BLaER1 treated with 17β-estradiol and CSF1 and Interleukin-3, amounts not matched to agents 10 nM and 100 nM (cell line): ENCODE measurements around the gene NCF4.

Source experiments
- H3K27ac ChIP-seq, 11 experiments: shearing (Covaris generic); formaldehyde crosslinking; 2 replicates each; pipeline ENCODE4 v1.8.1; 2022
- H3K27me3 ChIP-seq, 11 experiments: shearing (Covaris generic); formaldehyde crosslinking; 2 replicates each; pipeline ENCODE4 v1.8.1; 2022
- H3K36me3 ChIP-seq, 11 experiments: shearing (Covaris generic); formaldehyde crosslinking; 2 replicates each; pipeline ENCODE4 v1.8.1; 2022
- H3K4me1 ChIP-seq, 10 experiments: shearing (Covaris generic); formaldehyde crosslinking; 2 replicates each; pipeline ENCODE4 v1.8.1; 2022
- H3K4me2 ChIP-seq, 11 experiments: shearing (Covaris generic); formaldehyde crosslinking; 2 replicates each; pipeline ENCODE4 v1.8.1; 2022
- H3K4me3 ChIP-seq, 10 experiments: shearing (Covaris generic); formaldehyde crosslinking; 2 replicates each; pipeline ENCODE4 v1.8.1; 2022
- H3K9ac ChIP-seq, 11 experiments: shearing (Covaris generic); formaldehyde crosslinking; 2 replicates each; pipeline ENCODE4 v1.8.1; 2022
- H3K9me3 ChIP-seq, 11 experiments: shearing (Covaris generic); formaldehyde crosslinking; replicated peaks in 1 of 11; 2 replicates each; pipeline ENCODE4 v1.8.1; 2022
- H4K20me1 ChIP-seq, 11 experiments: shearing (Covaris generic); formaldehyde crosslinking; 2 replicates each; pipeline ENCODE4 v1.8.1; 2022
- Cebpa-rat ChIP-seq, 11 experiments: shearing (Covaris generic); IDR thresholded peaks; 2 replicates each; pipeline ENCODE4 v1.8.1; 2022

Gene NCF4

DNA sequence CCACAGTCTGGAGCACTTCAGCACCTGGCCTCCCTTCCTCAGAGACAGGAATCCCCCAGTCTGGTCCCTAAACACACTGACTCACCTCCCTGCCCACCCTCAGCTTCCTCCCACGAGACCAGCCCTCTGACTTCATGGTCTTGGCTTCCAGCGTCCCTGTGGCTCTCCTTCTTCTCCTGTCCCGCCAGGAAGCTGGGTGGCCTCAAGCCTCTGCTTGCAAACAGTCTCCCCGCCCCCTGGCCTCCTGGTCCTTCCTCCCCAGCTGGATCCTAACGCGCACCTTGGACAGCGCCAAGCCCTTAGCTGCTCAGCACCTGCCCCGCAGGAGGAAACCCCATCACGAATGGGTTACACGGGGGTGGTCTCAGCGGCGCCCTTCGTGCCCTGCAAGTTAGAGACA is 4.5 kb downstream of the NCF4 start:
- peak overlapping the region in 5 of 10 experiments; percentile 4 to 41 (median 30); a peak in 3 of 20 replicates for H3K4me3 ChIP-seq
- H3K36me3 ChIP-seq: peaks cover 40 to 58% (median 45%) of the 10 kb centered on the region in 11 experiments
- peak overlapping the region in 9 of 11 experiments; percentile 32 to 99 (median 60); a peak in 18 of 22 replicates for H3K27ac ChIP-seq
- H3K4me2 ChIP-seq: peak overlapping the region; percentile 88 to 99 (median 98)
- no peak for TF ChIP-seq Cebpa-rat (IDR thresholded peaks at IDR 0.05)
- H3K9me3 ChIP-seq: no peaks in the 10 kb centered on the region
- H3K4me1 ChIP-seq: peaks cover 55 to 70% (median 66%) of the 10 kb centered on the region in 10 experiments
- peaks cover 0 to 55% (median 12%) of the 10 kb centered on the region in 11 experiments; a peak in 12 of 22 replicates for H4K20me1 ChIP-seq
- H3K27me3 ChIP-seq: no peaks in the 10 kb centered on the region
- peak overlapping the region; percentile 7 to 68 (median 39); a peak in 16 of 22 replicates for H3K9ac ChIP-seq

DNA sequence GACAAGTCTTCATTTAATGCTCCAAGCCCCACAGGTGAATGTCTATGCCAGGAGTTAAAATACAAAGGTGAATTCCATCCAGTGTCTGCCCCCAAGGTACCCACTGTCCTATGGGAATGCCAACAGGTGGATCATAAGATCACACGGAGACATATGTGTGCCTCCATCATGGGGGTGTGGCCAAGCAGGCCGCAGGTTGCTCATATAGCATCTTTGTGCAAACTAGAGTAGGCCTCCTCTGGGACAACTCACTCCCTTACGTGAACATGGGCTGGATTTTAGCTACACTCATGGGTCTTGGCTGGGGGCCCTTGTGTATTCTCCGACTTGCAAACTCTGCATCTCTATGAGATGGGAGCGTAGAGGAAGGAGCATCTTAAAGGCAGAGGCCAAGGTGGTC is 6.9 kb downstream of the NCF4 start:
- no peak overlapping the region for H3K4me3 ChIP-seq
- TF ChIP-seq Cebpa-rat (IDR thresholded peaks at IDR 0.05): no peak
- no peak overlapping the region for H3K9ac ChIP-seq
- peaks cover 64 to 82% (median 69%) of the 10 kb centered on the region in 11 experiments for H3K36me3 ChIP-seq
- H4K20me1 ChIP-seq: peaks cover 0 to 57% (median 12%) of the 10 kb centered on the region in 11 experiments; a peak in 12 of 22 replicates
- H3K27me3 ChIP-seq: no peaks in the 10 kb centered on the region
- no peak overlapping the region for H3K27ac ChIP-seq
- peaks cover 39 to 52% (median 44%) of the 10 kb centered on the region in 10 experiments for H3K4me1 ChIP-seq
- H3K9me3 ChIP-seq: no peaks in the 10 kb centered on the region
- H3K4me2 ChIP-seq: no peak overlapping the region

DNA sequence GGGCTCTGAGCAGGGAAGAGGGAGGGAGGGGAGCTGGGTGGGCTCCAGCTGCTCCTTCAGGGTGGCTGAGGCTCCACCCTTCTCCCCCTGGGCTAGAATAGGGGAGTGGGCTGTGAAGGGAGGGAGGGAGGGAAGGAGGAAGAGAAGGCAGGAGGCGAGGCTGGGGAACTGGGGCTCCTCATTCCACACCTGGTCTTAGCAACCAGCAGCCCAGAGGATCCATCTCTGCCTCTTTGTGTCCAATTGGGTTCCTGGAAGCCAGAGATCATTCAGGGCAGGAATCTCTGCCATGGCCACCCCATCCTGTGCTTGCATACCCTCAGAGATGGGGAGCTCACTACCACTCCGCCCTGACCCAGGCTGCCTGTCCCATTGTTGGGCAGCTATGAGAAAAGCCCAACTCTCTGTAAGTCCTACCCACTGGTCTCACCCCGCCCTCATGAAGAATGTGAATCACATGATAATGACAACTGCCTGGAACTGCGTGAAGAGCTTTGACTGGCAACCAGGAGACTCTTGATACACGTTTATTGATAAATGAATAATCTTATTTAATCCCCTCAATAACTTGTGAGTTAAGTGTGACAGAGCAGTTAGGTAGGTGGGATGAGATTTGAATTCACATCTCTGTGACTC is 7.9 kb downstream of the NCF4 start:
- Histone ChIP-seq H3K4me3 (no peak overlapping the region), H3K27ac (no peak overlapping the region), H3K4me1 (peaks cover 39 to 52% (median 43%) of the 10 kb centered on the region in 10 experiments), H3K9me3 (no peaks in the 10 kb centered on the region), H3K27me3 (no peaks in the 10 kb centered on the region), H3K4me2 (no peak overlapping the region), H4K20me1 (peaks cover 0 to 53% (median 12%) of the 10 kb centered on the region in 11 experiments; a peak in 12 of 22 replicates), H3K9ac (0 out of 22 replicates have a peak overlapping the region, but pooled peaks of 1 of the 11 experiments have one; percentile 18), H3K36me3 (peaks cover 69 to 88% (median 76%) of the 10 kb centered on the region in 11 experiments)
- no peak for TF ChIP-seq Cebpa-rat (IDR thresholded peaks at IDR 0.05)

DNA sequence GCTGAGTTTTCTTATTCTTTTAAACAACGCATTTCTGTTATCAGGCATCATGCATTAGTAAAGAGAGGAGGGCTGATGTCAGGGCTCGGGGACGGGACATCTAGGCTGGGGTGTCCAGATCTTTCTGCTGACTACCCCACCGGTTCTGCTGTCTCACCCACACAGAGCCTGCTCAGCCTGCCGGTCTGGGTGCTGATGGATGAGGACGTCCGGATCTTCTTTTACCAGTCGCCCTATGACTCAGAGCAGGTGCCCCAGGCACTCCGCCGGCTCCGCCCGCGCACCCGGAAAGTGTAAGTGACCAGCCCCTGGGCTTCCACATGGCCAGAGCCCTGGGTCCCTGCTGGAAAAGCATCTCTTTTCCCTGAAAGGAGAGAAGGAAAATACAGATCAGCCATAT is 9.4 kb downstream of the NCF4 start:
- Histone ChIP-seq H3K4me3 (no peak overlapping the region), H3K27ac (peak overlapping the region in 4 of 11 experiments; percentile 9 to 90 (median 34); a peak in 4 of 22 replicates), H3K9ac (peak overlapping the region in 1 of 11 experiments; percentile 11; a peak in 1 of 22 replicates), H3K36me3 (peaks cover 80 to 94% (median 89%) of the 10 kb centered on the region in 11 experiments), H3K9me3 (no peaks in the 10 kb centered on the region), H3K27me3 (no peaks in the 10 kb centered on the region), H3K4me1 (peaks cover 34 to 52% (median 39%) of the 10 kb centered on the region in 10 experiments), H4K20me1 (peaks cover 0 to 38% (median 6%) of the 10 kb centered on the region in 11 experiments; a peak in 11 of 22 replicates), H3K4me2 (no peak overlapping the region)
- TF ChIP-seq Cebpa-rat (IDR thresholded peaks at IDR 0.05): no peak

DNA sequence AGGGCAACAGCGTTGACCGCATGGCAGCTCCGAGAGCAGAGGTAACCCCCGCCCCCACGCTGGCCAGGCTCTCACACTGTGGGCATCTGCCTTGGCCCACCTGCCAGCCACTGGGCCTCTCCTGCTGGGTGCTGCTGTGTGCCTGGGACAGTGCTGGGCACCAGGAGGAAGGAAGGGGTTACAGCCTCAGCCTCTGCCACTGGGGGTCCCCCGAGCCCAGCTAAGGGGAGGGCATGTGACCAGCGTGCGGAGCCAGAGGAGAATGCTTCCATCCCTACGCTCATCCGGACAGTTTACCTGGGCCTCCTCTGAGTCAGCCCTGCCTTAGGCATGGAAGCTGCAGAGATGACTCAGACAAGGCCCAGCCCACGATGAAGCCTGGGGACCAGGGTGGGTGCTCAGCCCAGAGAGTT is 10.9 kb downstream of the NCF4 start:
- Histone ChIP-seq H4K20me1 (peaks cover 0 to 23% (median 0%) of the 10 kb centered on the region in 11 experiments; a peak in 5 of 22 replicates), H3K9me3 (no peaks in the 10 kb centered on the region), H3K27me3 (no peaks in the 10 kb centered on the region), H3K4me2 (no peak overlapping the region), H3K27ac (peak overlapping the region in 7 of 11 experiments; percentile 21 to 90 (median 45); a peak in 14 of 22 replicates), H3K9ac (peak overlapping the region in 1 of 11 experiments; percentile 11; a peak in 1 of 22 replicates), H3K36me3 (peaks cover 84 to 95% (median 90%) of the 10 kb centered on the region in 11 experiments), H3K4me3 (no peak overlapping the region), H3K4me1 (peaks cover 20 to 38% (median 25%) of the 10 kb centered on the region in 10 experiments)
- no peak for TF ChIP-seq Cebpa-rat (IDR thresholded peaks at IDR 0.05)

DNA sequence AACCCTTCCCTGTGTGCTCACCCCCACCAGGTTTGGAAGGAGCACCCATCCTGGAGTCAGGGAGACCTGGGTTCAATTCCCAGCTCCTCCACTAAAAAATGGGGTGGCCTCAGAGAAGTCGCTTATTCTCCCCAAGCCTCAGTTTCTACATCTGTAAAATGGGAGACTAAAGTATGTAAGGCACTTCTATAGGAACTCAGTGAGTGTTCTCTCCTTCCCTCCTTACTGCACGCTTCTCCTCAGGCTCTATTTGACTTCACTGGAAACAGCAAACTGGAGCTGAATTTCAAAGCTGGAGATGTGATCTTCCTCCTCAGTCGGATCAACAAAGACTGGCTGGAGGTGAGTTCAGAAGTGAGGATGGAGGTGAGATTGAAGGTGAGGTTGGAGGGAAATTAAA is 11.3 kb downstream of the NCF4 start:
- Histone ChIP-seq H3K27me3 (no peaks in the 10 kb centered on the region), H3K4me3 (no peak overlapping the region), H3K36me3 (peaks cover 84 to 95% (median 90%) of the 10 kb centered on the region in 11 experiments), H3K4me2 (no peak overlapping the region), H4K20me1 (peaks cover 0 to 21% (median 0%) of the 10 kb centered on the region in 11 experiments; a peak in 5 of 22 replicates), H3K27ac (peak overlapping the region in 7 of 11 experiments; percentile 5 to 90 (median 46); a peak in 12 of 22 replicates), H3K9ac (no peak overlapping the region), H3K4me1 (peaks cover 18 to 34% (median 22%) of the 10 kb centered on the region in 10 experiments), H3K9me3 (no peaks in the 10 kb centered on the region)
- TF ChIP-seq Cebpa-rat (IDR thresholded peaks at IDR 0.05): no peak

DNA sequence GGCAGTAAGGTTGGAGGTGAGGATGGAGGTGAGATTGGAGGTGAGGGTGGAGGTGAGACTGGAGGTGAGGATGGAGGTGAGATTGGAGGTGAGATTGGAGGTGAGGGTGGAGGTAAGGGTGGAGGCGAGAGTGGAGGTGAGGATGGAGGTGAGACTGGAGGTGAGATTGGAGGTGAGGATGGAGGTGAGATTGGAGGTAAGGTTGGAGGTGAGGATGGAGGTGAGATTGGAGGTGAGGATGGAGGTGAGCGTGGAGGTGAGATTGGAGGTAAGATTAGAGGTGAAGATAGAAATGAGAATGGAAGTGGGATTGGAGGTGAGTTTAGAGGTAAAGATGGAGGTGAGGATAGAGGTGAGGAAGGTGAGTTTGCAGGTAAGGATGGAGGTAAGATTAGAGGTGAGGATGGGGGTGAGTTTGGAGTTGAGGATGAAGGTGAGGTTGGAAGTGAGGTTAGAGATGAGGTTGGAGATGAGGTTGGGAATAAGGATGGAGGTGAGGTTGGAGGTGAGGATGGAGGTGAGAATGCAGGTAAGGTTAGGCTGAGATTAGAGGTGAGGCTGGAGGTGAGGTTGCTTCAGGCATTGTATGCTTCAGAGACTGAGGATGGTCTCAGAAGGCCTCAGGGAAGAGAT is 12.2 kb downstream of the NCF4 start:
- peak overlapping the region; percentile 49 to 80 (median 65) for H3K4me2 ChIP-seq
- peaks cover 0 to 12% (median 0%) of the 10 kb centered on the region in 11 experiments; a peak in 5 of 22 replicates for H4K20me1 ChIP-seq
- H3K9ac ChIP-seq: peak overlapping the region; percentile 49 to 75 (median 67); a peak in 17 of 22 replicates
- H3K4me1 ChIP-seq: peaks cover 15 to 34% (median 23%) of the 10 kb centered on the region in 10 experiments
- peaks cover 0 to 4% (median 0%) of the 10 kb centered on the region in 11 experiments; a peak in 3 of 22 replicates for H3K9me3 ChIP-seq
- TF ChIP-seq Cebpa-rat (IDR thresholded peaks at IDR 0.05): no peak
- peak overlapping the region in 1 of 10 experiments; percentile 38; a peak in 1 of 20 replicates for H3K4me3 ChIP-seq
- peak overlapping the region; percentile 17 to 90 (median 85); a peak in 20 of 22 replicates for H3K27ac ChIP-seq
- peaks cover 84 to 95% (median 90%) of the 10 kb centered on the region in 11 experiments for H3K36me3 ChIP-seq
- no peaks in the 10 kb centered on the region for H3K27me3 ChIP-seq

DNA sequence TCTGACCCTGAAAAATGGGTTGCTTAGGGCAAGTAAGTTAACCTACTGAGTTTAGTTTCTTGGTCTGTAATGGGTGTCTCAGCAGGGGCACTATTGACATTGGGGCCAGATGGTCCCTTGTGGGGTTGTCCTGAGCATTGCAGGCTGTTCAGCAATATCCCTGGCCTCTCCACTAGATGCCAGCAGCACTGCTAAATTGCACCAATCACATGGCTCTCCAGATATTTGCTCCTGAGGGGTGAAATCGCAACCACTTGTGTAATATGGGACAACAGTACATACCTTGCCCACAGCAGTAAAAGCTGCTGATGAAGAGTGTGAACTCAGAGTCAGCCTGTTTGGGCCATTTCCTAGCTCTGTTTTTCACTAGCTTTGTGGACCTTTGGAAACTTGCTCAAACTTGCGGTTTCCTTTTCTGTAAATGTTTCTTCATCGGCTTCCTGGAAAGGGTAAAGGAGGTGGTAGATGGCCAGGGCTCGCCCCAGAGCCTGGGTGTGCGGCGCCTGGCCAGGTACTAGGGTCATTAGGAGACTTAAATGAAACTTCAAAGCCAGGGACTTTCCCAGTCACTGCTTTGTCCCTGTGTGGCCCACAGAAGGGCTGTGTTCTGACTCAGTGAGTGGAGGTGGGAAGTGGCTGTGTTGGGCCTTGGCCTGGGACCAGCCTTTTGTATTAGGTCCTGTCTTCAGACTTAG is 13.0 kb downstream of the NCF4 start:
- Histone ChIP-seq H3K4me2 (peak overlapping the region; percentile 49 to 80 (median 65)), H3K4me1 (peaks cover 15 to 34% (median 24%) of the 10 kb centered on the region in 10 experiments), H4K20me1 (peaks cover 0 to 9% (median 0%) of the 10 kb centered on the region in 11 experiments; a peak in 3 of 22 replicates), H3K36me3 (peaks cover 85 to 98% (median 93%) of the 10 kb centered on the region in 11 experiments), H3K4me3 (no peak overlapping the region), H3K27me3 (no peaks in the 10 kb centered on the region), H3K9ac (peak overlapping the region; percentile 49 to 75 (median 67)), H3K27ac (peak overlapping the region; percentile 59 to 90 (median 85); a peak in 21 of 22 replicates), H3K9me3 (peaks cover 0 to 11% (median 0%) of the 10 kb centered on the region in 11 experiments; a peak in 8 of 22 replicates)
- TF ChIP-seq Cebpa-rat (IDR thresholded peaks at IDR 0.05): peak; percentile 36 to 88 (median 68); a peak in 17 of 22 replicates
